GM18868 (cell line): ENCODE data around the gene ERG28.

Experiments
- ATAC-seq: cut with Tn5 transposase; IDR thresholded peaks from one replicate; pipeline ENCODE4 v1.9.1; 2021; ENCODE audit warnings: mild to moderate bottlenecking, moderate library complexity; ENCODE audit not compliant: unreplicated experiment

Gene ERG28

GRCh38 chr14:75660238-75660629 lies 442 bp downstream of the ERG28 start:
- no peak for ATAC-seq

GRCh38 chr14:75658957-75659356 lies 1.7 kb downstream of the ERG28 start:
- ATAC-seq = no peak

- ATAC-seq = no peak
These were observed 3.3 kb downstream of the ERG28 start for GRCh38 chr14:75657331-75657730.

GRCh38 chr14:75655235-75655634 lies 5.4 kb downstream of the ERG28 start:
- ATAC-seq = no peak

- ATAC-seq = peak; percentile 67
These were observed 6.4 kb downstream of the ERG28 start for GRCh38 chr14:75654127-75654732.

- ATAC-seq = no peak
These were observed 7.1 kb downstream of the ERG28 start for GRCh38 chr14:75653563-75653962.

- no peak for ATAC-seq
These were observed 10.2 kb downstream of the ERG28 start for GRCh38 chr14:75650253-75651058.

GRCh38 chr14:75649773-75650172 lies 10.9 kb downstream of the ERG28 start:
- no peak for ATAC-seq

- ATAC-seq = no peak
These were observed 11.3 kb downstream of the ERG28 start for GRCh38 chr14:75649337-75649736.

- ATAC-seq = no peak
These were observed 12.4 kb downstream of the ERG28 start for GRCh38 chr14:75648066-75648838.

- ATAC-seq = no peak
These were observed 13.0 kb downstream of the ERG28 start for GRCh38 chr14:75647640-75648039.

- ATAC-seq = no peak
These were observed 13.9 kb downstream of the ERG28 start for GRCh38 chr14:75646762-75647161.

GRCh38 chr14:75645056-75645455 lies 15.6 kb downstream of the ERG28 start:
- no peak for ATAC-seq

- ATAC-seq = no peak
These were observed 16.7 kb downstream of the ERG28 start for GRCh38 chr14:75643985-75644384.

- ATAC-seq = no peak
These were observed 19.8 kb downstream of the ERG28 start for GRCh38 chr14:75640876-75641275.

- no peak for ATAC-seq
These were observed 24.5 kb downstream of the ERG28 start for GRCh38 chr14:75636100-75636692.

GRCh38 chr14:75634848-75635247 lies 25.8 kb downstream of the ERG28 start:
- ATAC-seq = no peak

GRCh38 chr14:75631453-75631831 lies 29.2 kb downstream of the ERG28 start:
- no peak for ATAC-seq

- ATAC-seq = no peak
These were observed 29.8 kb downstream of the ERG28 start for GRCh38 chr14:75630695-75631452.

GRCh38 chr14:75628816-75629215 lies 31.9 kb downstream of the ERG28 start:
- ATAC-seq = no peak

- ATAC-seq = no peak
These were observed 33.3 kb downstream of the ERG28 start for GRCh38 chr14:75627406-75627805.
